GM19372 (cell line): Measurements from ENCODE around the gene LIPC.

ENCODE experiments used
- ATAC-seq: cut with Tn5 transposase; IDR thresholded peaks from one replicate; pipeline ENCODE4 v1.9.1; 2021; ENCODE audit warnings: mild to moderate bottlenecking, low read depth, moderate library complexity; ENCODE audit not compliant: unreplicated experiment

LIPC gene

DNA sequence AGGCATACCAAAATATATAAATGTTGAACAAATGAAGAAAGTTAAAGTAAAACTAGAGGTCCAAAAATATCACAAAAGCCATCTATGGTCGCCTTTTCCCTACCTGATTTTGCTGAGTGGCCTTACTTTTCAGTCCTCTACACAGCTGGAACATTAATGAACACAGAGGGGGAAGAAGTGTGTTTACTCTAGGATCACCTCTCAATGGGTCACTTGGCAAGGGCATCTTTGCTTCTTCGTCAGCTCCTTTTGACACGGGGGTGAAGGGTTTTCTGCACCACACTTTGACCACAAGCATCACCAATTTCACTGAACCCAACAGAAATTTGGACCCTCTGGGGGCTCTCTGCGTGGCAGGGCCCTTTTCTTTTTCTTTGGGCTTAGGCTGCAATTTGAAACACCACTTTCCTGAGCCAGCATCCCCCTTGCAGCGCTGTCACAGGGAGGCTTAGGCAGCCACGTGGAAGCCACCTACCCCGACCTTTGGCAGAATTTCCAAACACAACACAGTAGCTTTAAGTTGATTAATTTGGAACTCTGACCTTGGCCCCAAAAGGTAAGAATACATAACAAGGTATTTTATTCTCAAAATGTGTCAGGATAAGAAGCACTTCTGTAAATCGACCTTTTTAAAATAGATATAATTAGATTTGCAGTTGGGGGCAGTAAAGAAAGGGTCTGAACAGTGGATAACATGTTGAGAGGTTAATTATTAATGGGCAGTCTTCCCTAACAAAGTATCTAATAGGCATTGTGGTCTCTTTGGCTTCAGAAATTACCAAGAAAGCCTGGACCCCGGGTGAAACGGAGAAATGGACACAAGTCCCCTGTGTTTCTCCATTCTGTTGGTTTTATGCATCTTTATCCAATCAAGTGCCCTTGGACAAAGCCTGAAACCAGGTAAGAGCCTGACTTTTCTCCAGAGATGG, at the start of gene LIPC:
Gene LIPC, plus strand, starts transcription at position 771 of the 929 bp plus-strand sequence. Its CDS starts 42 bp downstream, at position 813.
- ATAC-seq: no peak

DNA sequence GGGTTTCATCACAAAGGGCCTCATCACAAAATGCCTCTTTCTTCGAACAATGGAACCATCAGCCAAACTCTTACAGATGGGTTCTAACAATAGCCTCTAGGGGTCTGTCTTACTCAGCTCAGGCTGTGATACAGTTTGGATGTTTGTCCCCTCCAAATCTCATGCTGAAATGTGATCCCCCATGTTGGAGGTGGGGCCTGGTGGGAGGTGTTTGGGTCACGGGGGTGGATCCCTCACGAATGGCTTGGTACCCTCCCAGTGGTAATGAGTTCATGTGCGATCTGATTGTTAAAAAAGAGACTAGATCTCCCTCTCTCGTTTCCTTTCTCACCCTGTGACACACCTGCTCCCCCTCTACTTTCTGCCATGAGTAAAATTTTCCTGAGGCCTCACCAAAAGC, 47.9 kb upstream of the LIPC start:
- ATAC-seq: no peak

DNA sequence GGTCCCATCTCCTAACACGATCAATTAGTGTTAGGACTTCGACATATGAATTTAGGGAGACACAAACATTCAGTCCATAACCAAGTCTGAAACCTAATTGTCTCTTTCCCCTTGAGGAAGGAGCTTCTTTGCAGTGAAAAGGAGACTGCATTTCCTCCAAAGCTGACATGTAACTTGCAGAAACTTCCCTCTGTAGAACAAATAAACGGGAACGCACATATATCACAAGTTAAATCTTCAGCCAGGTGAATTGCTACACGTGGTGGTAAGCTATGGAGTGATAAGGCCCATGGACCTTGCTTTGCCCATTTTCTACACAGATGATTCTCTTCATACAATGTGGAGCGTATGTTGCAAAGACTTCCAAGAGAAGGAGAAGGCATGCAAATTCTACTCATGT, 47.1 kb upstream of the LIPC start:
- ATAC-seq: no peak

DNA sequence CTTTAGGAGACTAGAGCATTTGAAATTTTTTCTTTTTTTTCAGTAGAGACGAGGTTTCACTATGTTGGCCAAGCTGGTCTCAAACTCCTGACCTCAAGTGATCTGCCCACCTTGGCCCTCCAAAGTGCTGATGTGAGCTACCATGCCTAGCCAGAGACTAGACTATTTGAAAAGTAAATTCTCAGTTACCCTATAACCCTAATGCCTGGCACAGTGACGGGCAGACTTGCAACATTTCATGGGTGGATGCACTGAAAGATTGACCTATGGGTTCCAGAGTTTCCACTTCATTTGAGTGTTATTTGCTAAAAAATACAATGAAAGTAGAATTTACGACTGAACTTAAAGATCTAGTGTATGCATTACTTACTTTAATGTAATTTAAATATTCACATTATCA, 45.7 kb upstream of the LIPC start:
- no peak for ATAC-seq

DNA sequence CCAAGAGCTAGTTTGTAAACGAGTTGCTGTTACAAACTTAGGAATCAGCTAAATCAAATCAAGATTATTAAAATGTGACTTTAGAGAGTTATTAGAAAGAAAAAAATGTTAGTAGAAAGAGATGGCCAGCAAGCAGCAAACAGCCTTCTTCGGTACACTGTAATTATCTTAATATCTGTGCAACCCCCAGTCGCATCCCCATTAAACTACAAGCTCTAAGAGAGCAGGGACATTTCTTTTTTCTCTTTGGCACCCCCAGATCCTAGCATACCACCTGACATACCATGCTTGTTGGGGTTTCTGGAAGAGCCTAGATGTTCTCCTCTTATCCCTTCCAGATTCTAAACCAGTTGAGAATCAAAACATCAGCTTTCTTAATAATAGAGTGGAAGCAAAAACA, 45.1 kb upstream of the LIPC start:
- no peak for ATAC-seq

DNA sequence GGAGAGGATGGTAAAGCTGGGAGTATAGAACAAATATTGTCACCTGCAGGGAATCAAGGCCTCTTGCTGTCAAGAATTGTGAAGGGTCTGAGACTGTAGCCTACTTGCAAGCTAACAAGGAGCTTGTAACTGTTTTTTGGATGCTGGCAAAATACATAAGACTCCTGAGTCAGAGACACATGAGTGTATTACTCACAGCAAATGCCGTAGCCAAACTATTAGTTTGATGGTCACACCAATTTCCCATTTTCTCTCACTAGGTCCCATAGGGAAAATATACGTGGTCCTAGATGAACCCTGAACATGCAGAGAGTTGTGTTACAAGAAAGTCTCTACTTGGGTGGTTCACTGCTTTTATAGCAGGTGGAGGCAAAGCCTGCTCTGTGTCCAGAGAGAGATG, 44.7 kb upstream of the LIPC start:
- no peak for ATAC-seq

DNA sequence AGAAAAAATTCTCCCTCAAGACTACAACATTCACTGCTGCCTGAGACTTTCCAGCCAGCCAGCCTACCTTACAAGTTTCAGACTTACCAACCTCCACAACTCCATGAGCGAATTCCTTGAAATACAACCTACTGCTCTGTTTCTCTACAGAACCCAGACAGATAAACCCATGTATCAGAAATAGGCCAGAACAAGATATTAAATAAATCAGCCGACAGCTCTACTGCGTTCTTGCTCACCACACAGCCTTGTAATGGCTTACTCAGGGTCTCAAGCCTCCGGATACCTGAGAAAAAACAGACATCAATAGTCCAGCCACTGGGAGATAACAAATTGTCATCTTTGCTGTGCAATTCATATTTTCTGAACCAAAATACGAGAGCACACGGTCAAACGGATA, 43.6 kb upstream of the LIPC start:
- ATAC-seq: no peak

DNA sequence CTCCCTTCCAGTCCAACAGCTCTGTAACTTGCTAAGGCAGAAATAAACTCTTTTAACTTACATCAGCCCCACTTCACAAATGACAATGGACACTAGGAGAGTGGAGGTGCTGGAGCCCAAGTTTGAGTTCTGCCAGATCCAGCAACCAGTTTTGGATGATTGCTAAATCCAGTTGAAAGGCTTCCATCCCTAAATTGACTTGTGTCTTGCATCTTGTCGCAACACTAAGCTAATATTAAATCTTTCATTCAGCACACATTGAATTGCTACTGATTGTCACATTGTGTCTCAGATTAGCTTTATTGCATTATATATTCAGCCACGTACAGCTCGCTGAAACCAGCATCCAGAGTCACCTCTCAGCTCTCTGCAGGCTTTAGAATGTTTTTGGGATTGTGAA, 41.7 kb upstream of the LIPC start:
- ATAC-seq: no peak

DNA sequence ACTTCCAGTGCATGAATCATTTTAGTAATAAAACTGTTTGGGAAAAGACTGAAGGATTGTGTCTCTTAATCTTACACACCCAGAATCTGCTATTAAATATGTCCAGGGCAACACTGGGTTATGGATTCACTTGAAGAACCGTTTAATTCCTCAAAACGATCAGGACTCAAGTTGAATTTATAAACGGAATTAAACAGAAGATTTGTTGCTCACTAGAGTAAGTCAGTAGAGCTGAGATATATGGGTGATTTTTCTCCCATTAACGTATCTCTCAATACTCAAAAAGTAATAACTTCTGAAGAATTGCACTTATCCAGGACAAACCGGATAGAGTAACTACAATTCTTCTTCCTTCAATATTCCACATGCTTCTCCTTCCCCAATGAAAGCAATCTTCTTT, 41.1 kb upstream of the LIPC start:
- no peak for ATAC-seq

DNA sequence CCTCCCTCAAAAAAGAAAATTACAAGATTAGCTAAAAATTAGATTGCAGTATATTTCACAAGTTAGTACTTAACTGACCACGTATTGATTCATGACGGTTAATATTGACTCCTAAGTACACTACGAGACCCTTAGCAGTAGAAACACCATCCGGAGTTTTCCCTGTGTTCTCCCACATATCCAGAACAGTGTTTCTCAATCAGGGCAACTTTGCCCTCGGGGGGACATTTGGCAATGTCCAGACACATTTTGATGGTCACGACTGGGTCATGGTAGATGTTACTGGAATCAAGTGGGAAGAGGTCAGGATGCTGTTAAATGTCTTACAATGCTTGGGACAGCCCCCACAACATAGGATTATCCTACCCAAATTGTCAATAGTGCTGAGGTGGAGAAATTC, 40.7 kb upstream of the LIPC start:
- no peak for ATAC-seq

DNA sequence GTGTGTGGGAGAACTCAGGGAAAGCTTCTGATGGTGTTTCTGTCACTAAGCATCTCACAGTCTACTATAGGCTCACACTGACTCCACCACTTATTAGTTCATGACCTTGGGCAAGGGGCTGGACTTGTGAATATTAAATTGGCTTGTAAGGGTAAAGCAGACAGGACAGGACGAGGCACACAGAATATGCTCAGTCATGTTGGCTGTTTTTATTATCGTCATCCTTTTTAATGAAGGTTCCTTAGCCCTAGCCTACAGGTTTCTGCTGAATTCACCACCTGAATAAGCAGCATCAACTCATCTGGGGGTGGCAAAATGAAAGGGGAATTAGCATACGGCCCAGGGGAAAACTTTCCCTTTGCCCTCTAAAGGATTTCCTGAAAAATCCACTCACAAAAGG, 39.6 kb upstream of the LIPC start:
- ATAC-seq: no peak

DNA sequence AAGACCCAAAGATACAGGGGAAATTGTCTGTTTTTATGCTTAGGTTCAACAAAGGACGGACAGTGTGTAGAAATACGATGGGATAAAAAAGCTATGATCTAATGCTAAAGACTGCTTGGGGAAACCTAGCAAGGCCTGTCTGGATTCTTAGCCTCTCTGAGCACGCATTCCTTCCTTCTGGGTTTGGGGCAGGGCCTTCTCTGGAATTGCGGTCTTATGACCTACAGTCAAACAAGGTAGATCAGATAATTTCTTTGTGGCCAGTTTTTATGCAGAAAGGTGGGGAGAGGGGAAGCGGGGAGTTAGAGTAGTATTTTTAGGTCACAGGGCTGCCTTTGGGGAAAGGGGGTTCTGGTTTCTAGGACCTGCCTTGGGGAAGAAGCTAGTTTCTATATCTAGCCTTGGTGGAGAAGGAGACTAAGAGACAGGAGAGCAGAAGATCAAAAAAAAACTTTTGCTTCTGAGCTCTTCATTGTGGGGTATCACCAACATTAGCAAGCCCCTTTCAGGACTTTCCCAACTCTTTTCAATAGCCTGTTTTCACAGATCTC, 39.1 kb upstream of the LIPC start:
- no peak for ATAC-seq

DNA sequence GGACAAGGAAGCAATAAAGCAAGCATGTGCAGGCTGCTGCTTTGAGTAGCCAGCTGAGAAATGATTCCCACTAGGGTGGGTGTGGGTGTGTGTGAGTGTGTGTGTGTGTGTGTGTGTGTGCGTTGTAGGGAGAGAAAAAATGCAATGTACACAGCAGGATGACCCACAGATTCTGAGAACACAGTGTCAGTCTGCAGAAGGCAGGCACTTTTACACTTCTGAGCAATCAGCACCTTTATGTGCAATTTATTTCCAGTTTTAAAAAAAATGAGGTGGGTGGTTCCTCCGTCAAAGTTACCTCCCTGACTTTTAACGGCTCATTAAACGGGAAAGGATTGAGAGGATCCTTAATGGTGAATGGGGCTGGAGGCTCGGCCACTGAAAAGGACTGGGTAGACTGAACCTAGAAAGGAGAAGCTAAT, 38.5 kb upstream of the LIPC start:
- no peak for ATAC-seq

DNA sequence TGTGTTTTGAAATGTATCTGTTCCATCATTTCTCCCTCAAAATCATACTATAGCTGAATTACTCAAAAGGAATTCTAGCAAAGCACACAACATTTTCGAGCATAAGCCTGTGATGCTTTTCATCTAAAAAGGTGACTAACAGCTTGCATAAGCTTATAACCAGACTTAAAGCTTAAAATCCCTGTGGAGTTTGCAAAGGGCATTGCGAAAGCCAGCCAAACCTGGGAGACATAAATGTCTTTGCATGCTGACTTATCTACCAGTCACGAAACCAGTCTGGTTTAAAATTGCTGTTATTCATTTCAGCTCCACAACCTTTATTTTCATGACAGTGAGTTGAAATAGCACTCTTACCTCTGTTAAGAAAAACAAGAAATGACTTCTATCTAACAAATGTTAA, 35.6 kb upstream of the LIPC start:
- no peak for ATAC-seq

DNA sequence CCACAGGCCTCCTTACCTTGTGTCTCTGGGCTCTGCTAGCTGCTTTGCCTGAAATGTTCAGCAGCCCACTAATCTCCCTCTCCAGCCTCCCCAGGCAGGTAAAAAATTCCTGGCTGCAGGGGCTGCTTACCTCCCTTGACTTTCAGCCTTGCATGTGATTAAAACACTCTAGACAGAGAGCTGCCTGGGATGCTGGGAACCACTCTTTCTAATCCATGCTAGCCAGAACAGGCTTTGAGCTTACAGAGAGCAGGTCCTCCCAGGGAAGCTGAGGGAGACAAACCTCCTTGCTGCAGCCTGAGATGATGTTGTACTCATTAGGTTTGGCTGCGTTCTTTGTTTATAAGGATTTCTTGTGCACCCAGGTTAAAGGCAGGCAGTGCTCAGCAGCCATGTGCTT, 33.7 kb upstream of the LIPC start:
- no peak for ATAC-seq

DNA sequence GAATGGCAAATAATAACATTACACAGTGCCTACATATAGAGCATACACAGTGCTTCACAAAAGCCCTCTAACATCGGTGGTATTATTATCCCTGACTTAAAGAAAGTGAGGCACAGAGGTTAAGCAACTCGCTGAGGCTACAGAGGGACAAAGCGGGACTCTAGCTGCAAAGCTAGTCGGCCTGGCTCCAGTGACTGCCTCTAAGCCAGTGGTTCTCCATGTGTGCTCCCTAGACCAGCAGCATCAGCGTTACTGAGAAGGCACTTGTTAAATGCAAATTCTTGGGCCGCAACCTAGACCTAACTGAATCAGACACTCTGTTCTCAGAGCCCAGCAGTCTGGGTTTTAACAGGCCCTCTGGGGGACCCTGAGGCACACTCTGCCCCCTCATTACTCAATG, 33.1 kb upstream of the LIPC start:
- ATAC-seq: no peak

DNA sequence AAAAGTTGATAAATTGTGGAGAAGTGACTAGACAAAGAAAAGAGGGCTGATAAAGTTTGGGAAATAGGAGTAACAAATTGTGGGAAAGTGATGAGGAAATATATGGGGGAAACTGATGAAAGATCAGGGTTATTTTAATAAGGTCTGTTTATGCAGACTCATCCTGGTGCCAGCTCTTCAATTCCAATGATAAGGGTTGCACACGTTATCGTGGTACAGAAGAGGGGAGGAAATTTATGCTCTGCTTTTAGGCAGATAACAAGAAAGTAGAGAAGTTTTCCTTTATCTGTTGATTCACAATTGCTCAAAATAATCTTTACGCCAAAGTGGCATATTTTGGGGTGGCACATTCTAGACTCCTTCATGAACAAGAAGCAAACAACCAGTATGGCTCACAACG, 32.1 kb upstream of the LIPC start:
- ATAC-seq: no peak

DNA sequence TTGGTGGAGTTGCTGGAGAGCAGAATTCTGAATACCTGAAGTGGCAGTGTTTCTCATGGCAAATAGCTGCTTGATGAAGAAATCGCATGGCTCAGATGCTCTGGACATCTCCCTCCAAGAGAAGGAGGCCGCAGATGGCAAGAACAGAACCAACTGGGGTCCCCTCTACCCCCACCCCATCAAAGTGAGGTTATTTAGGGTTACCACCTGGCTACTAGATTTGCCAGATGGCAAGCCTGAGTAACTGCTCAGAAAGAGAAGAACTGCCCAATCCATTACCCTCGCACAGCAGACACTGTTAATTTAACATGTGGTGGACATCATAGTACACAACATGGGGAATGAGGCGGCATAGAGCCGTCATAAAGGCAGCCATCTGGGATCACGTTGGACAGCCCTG, 30.5 kb upstream of the LIPC start:
- ATAC-seq: no peak

DNA sequence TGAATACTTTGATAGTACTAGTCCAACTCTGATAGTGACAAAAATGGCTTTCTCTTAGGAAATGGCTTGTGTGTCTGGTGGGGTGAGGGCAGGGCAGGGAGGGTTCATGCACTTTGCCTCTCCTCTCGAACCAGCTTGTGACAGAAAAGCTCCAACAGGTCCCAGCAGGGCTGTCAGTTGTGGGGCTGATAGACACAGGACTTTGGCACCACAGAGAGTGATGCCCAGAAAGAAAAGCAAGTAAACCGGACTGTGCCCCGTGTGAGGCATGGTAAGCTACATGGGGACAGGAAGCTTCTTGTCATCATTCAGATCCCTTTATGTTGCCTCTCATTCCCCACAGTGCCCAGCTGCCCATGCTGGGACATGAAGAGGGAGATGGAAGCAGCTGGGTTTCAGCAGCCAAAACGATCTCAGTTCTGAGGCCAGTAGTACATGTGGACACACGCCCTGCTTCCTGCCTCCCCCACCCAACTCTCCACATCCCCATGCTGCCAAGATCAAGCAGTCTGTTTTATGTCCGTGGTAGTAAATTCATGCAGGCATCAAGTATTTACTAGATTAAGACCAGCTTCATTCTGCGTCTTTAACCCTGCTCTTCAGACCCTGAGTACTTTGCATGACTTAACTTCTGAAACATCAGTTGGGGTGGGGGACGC, 29.7 kb upstream of the LIPC start:
- ATAC-seq: no peak

DNA sequence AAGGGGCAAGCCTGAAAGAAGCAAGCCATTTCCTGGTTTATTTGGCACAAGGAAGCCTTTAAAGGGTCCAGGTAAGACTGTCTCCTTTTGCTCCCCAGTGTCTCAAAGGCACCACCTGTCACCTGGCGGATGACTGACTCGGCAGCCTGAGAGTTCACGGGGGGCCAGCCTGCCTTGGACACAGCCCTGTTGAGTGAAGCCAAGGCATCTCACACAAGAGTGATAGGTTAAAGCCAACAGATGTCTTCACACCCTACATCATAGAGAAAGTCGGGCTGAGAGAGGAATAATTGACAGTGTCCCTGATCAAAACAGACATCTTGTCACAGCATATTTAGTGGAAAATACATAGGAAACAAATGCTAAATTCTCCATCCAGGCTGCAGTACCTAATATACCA, 28.2 kb upstream of the LIPC start:
- no peak for ATAC-seq

DNA sequence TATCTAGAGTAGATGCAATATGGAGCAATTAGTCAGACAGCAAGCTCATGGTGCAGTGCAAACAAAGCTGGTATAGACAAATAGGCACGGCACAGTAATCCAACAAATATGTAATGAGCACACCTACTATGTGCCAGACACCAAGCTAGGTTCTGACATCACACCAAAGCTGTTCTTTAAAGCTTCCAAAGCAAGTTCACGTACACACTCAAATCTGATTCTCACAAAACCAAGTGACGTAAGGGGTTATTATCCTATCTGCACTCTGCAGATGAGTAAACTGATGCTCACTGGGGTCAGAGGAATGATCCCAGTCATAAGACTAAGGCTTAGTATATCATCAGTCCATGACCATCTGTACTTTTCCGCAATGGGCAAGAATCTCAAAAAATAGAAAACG, 27.8 kb upstream of the LIPC start:
- no peak for ATAC-seq

DNA sequence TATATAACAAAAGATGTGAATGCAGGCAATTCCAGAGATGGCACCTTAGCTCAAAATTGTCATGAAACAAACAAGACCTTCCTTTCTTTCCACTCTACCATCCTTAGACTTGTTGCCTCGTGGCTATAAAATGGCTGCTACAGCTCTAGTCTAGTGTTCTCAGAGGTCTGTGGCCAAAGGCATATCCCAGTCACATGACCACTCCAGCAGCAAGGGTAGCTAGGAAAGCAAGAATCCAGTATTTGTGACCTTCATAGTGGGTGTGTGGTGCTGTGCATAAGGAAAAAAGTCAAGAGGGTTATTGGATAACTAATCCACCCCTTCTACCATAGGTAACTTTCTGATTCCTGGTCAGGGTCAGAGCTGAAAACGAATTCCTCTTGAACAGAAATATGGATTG, 27.1 kb upstream of the LIPC start:
- ATAC-seq: no peak
